Loucy (cell line): Measurements from ENCODE around the gene TMPRSS13.

Experiments used
- H2AFZ ChIP-seq: fragments of 200-600 bp; sonication (generic); 2 replicates; pipeline ENCODE4 v1.6.0; 2016; ENCODE audit warnings: antibody characterized with exemption, mild to moderate bottlenecking, low read length, moderate library complexity
- H3F3A ChIP-seq: fragments of 200-600 bp; 2 replicates; pipeline ENCODE4 v1.6.0; 2016; ENCODE audit warnings: antibody characterized with exemption, low read depth, mild to moderate bottlenecking
- H3K27me3 ChIP-seq: fragments of 200-600 bp; sonication (generic); 2 replicates; pipeline ENCODE4 v1.6.1; 2014; ENCODE audit warnings: low read length, mild to moderate bottlenecking; ENCODE audit not compliant: insufficient read depth, poor library complexity, severe bottlenecking
- H3K36me3 ChIP-seq: fragments of 200-600 bp; sonication (generic); 2 replicates; pipeline ENCODE4 v1.6.1; 2016; ENCODE audit warnings: low read length; ENCODE audit not compliant: insufficient read depth
- H3K4me1 ChIP-seq: fragments of 200-600 bp; sonication (generic); 2 replicates; pipeline ENCODE4 v1.5.1; 2014; ENCODE audit warnings: low read length, mild to moderate bottlenecking; ENCODE audit not compliant: insufficient read depth, poor library complexity, severe bottlenecking
- H3K4me2 ChIP-seq: fragments of 200-600 bp; sonication (generic); 2 replicates; pipeline ENCODE4 v1.6.0; 2014; ENCODE audit warnings: antibody characterized with exemption, low read length, low read depth, mild to moderate bottlenecking; ENCODE audit not compliant: poor library complexity, severe bottlenecking
- H3K4me3 ChIP-seq: fragments of 200-600 bp; sonication (generic); 2 replicates; pipeline ENCODE4 v1.5.1; 2014; ENCODE audit warnings: low read length, mild to moderate bottlenecking, mixed read lengths; ENCODE audit not compliant: poor library complexity, severe bottlenecking
- H3K79me2 ChIP-seq: fragments of 200-600 bp; sonication (generic); 2 replicates; pipeline ENCODE4 v1.6.1; 2014; ENCODE audit warnings: low read length; ENCODE audit not compliant: insufficient read depth
- H3K9ac ChIP-seq: fragments of 200-600 bp; sonication (generic); 2 replicates; pipeline ENCODE4 v1.6.0; 2014; ENCODE audit warnings: mild to moderate bottlenecking, low read depth, low read length, moderate library complexity; ENCODE audit not compliant: poor library complexity, severe bottlenecking
- H3K9me2 ChIP-seq: fragments of 200-600 bp; sonication (generic); replicated peaks from 2 replicates; pipeline ENCODE4 v1.6.1; 2016; ENCODE audit warnings: low read depth, low read length, mixed read lengths
- H3K9me3 ChIP-seq: fragments of 200-600 bp; sonication (generic); 2 replicates; pipeline ENCODE4 v1.6.1; 2014; ENCODE audit warnings: mild to moderate bottlenecking, antibody characterized with exemption, low read length, low read depth; ENCODE audit not compliant: insufficient read depth
- H4K20me1 ChIP-seq: fragments of 200-600 bp; sonication (generic); 2 replicates; pipeline ENCODE4 v1.6.0; 2014; ENCODE audit warnings: antibody characterized with exemption, low read length, mild to moderate bottlenecking; ENCODE audit not compliant: insufficient read depth, poor library complexity, severe bottlenecking
- EZH2phosphoT487 ChIP-seq: fragments of 200-600 bp; IDR thresholded peaks from 2 replicates; pipeline ENCODE4 v1.6.1; 2018; ENCODE audit warnings: antibody characterized with exemption, mild to moderate bottlenecking, moderate library complexity, borderline replicate concordance
- TF ChIP-seq, protein P1 (sequence below): fragments of 200-600 bp; sonication (generic); conservative IDR thresholded peaks from 2 replicates; pipeline ENCODE4 v1.5.1; 2014; ENCODE audit warnings: mild to moderate bottlenecking, antibody characterized with exemption, low read length

Gene TMPRSS13

DNA sequence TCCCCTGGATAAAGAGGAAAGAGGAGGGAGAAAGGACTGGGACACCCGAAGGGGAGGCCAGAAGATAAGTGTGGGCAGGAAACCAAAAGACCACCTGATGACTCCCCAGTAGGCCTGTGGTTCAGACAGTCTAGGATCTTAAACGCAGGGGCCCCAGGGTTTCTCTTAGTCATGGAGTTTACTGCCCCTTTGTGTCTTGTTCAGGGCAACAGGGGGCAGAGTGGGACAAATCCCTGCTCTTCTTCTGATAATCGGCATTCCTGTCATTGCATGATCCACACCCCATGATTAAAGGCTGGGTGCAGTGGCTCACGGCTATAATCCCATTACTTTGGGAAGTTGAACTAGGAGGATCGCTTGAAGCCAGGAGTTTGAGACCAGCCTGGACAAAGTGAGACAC lies 4.7 kb upstream of the TMPRSS13 start:
- Histone ChIP-seq H3K36me3 (no peaks in the 10 kb centered on the region), H3K79me2 (no peaks in the 10 kb centered on the region), H3K9ac (peak overlapping the region; percentile 14), H2AFZ (no peak overlapping the region), H4K20me1 (no peaks in the 10 kb centered on the region), H3F3A (peaks cover 7% of the 10 kb centered on the region; the same call in 1 of the 2 replicates), H3K9me3 (no peaks in the 10 kb centered on the region), H3K4me3 (no peak overlapping the region), H3K9me2 (no peaks in the 10 kb centered on the region), H3K4me2 (peak overlapping the region; percentile 34), H3K27me3 (no peaks in the 10 kb centered on the region), H3K4me1 (peaks cover 55% of the 10 kb centered on the region)
- TF ChIP-seq, protein P1, sequence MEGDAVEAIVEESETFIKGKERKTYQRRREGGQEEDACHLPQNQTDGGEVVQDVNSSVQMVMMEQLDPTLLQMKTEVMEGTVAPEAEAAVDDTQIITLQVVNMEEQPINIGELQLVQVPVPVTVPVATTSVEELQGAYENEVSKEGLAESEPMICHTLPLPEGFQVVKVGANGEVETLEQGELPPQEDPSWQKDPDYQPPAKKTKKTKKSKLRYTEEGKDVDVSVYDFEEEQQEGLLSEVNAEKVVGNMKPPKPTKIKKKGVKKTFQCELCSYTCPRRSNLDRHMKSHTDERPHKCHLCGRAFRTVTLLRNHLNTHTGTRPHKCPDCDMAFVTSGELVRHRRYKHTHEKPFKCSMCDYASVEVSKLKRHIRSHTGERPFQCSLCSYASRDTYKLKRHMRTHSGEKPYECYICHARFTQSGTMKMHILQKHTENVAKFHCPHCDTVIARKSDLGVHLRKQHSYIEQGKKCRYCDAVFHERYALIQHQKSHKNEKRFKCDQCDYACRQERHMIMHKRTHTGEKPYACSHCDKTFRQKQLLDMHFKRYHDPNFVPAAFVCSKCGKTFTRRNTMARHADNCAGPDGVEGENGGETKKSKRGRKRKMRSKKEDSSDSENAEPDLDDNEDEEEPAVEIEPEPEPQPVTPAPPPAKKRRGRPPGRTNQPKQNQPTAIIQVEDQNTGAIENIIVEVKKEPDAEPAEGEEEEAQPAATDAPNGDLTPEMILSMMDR = peak; percentile 52
- TF ChIP-seq EZH2phosphoT487 = no peak

DNA sequence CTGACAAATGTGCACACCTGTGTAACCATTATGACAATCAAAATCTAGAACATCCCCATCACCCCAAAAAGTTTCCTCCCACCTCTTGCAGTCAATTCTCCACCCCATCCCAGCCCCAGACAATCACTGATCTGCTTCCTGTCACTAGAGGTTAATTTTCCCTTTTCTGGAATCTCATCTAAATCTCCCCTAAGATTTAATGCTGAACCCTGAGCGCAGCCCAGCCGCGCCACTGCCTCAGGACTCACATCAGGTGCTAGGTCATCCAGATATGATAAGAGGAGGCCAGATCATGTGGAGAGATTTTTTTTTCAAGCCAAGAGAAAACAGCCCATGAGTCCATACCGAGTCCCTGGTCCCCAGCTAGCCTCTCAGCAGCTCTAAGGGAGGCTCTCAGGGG lies 4.3 kb upstream of the TMPRSS13 start:
- Histone ChIP-seq H3K9me3 (no peaks in the 10 kb centered on the region), H3K27me3 (no peaks in the 10 kb centered on the region), H3K9me2 (no peaks in the 10 kb centered on the region), H3K4me2 (peak overlapping the region; percentile 34), H3F3A (peaks cover 7% of the 10 kb centered on the region; the same call in 1 of the 2 replicates), H3K4me3 (no peak overlapping the region), H3K9ac (peak overlapping the region; percentile 14), H3K4me1 (peaks cover 59% of the 10 kb centered on the region), H4K20me1 (no peaks in the 10 kb centered on the region), H2AFZ (no peak overlapping the region), H3K79me2 (no peaks in the 10 kb centered on the region), H3K36me3 (no peaks in the 10 kb centered on the region)
- no peak for TF ChIP-seq EZH2phosphoT487
- TF ChIP-seq, protein P1 = no peak

- Histone ChIP-seq H3F3A (peaks cover 7% of the 10 kb centered on the region; the same call in 1 of the 2 replicates), H3K4me2 (peak overlapping the region; percentile 86), H3K4me1 (peaks cover 65% of the 10 kb centered on the region), H4K20me1 (no peaks in the 10 kb centered on the region), H2AFZ (no peak overlapping the region), H3K79me2 (no peaks in the 10 kb centered on the region), H3K9me3 (no peaks in the 10 kb centered on the region), H3K4me3 (no peak overlapping the region), H3K9me2 (no peaks in the 10 kb centered on the region), H3K27me3 (no peaks in the 10 kb centered on the region), H3K9ac (peak overlapping the region; percentile 14), H3K36me3 (no peaks in the 10 kb centered on the region)
- TF ChIP-seq, protein P1 = no peak
- no peak for TF ChIP-seq EZH2phosphoT487
These were observed 3.7 kb upstream of the TMPRSS13 start for GRCh38 chr11:117932947-117933346.
